Panc1 (cell line): ENCODE data around the gene PDE10A. TPM values are rescaled to one million over a fixed set of nuclear protein-coding genes. Genes with fewer than 3 reads are reported as not detected.

Experiments used
- ATAC-seq: fragments of 200-7000 bp; cut with Tn5 transposase; 2 replicates; pipeline ENCODE4 v1.9.1; 2020; ENCODE audit warnings: mild to moderate bottlenecking, moderate library complexity
- BruUV-seq: library from RNA; stranded (reverse); fragments of 400-500 nt; replicated peaks from 2 replicates; lab custom pipeline; 2021; lab: Mats Ljungman, UMichigan
- CTCF ChIA-PET: fragments of 300-600 bp; sonication (Branson Sonifier 250); formaldehyde crosslinking; loops from one replicate; lab custom pipeline; 2022; ENCODE audit warnings: antibody characterized with exemption; lab: Charles Lee
- POLR2A ChIA-PET: fragments of 300-600 bp; sonication (Branson Sonifier 250); formaldehyde crosslinking; loops from one replicate; lab custom pipeline; 2022; ENCODE audit warnings: antibody characterized with exemption; lab: Charles Lee
- DNase-seq: peaks from one replicate; pipeline ENCODE4 v3.0.0-alpha.2; 2010; ENCODE audit warnings: low read depth, low spot score
- H3K27ac ChIP-seq: 2 replicates; pipeline ENCODE4 v1.5.1; 2011; ENCODE audit warnings: mild to moderate bottlenecking, low read length, inconsistent platforms
- H3K27me3 ChIP-seq: fragments of 200-500 bp; sonication (Bioruptor generic); 2 replicates; pipeline ENCODE4 v1.6.0; 2014; ENCODE audit warnings: low read length, inconsistent platforms; ENCODE audit not compliant: control insufficient read depth, insufficient read depth
- H3K36me3 ChIP-seq: fragments of 200-500 bp; sonication (Bioruptor generic); 2 replicates; pipeline ENCODE4 v1.5.1; 2014; ENCODE audit warnings: inconsistent platforms, mild to moderate bottlenecking, low read length, moderate library complexity; ENCODE audit not compliant: control insufficient read depth, insufficient read depth
- H3K4me1 ChIP-seq: 2 replicates; pipeline ENCODE4 v1.5.1; 2011; ENCODE audit warnings: inconsistent platforms, mild to moderate bottlenecking, low read length, moderate library complexity; ENCODE audit not compliant: control insufficient read depth, insufficient read depth
- H3K4me3 ChIP-seq, 2 experiments: 2 replicates each; pipeline ENCODE4 v1.5.1; 2011 to 2012; ENCODE audit warnings: low read depth in 2 of 2, low read length in 2 of 2, mild to moderate bottlenecking in 2 of 2, inconsistent platforms in 1 of 2, moderate library complexity in 1 of 2
- H3K9me3 ChIP-seq: fragments of 200-500 bp; sonication (Bioruptor generic); 2 replicates; pipeline ENCODE4 v1.5.1; 2014; ENCODE audit warnings: low read depth, mild to moderate bottlenecking, inconsistent platforms, low read length, moderate library complexity; ENCODE audit not compliant: control insufficient read depth, insufficient read depth
- CTCF ChIP-seq: fragments of 450-650 bp; IDR thresholded peaks from 2 replicates; pipeline ENCODE4 v1.5.1; 2017; ENCODE audit warnings: mild to moderate bottlenecking
- POLR2AphosphoS5 ChIP-seq: IDR thresholded peaks from 2 replicates; pipeline ENCODE4 v1.6.1; 2012; ENCODE audit warnings: mild to moderate bottlenecking, low read depth, low read length, moderate library complexity
- REST ChIP-seq, 2 experiments: IDR thresholded peaks; 2 replicates each; pipeline ENCODE4 v1.6.1; 2011 to 2012; ENCODE audit warnings: low read depth in 2 of 2, control low read depth in 1 of 2, low read length in 1 of 2, mild to moderate bottlenecking in 1 of 2, moderate library complexity in 1 of 2; ENCODE audit not compliant: insufficient read depth in 1 of 2
- SIN3A ChIP-seq: IDR thresholded peaks from 2 replicates; pipeline ENCODE4 v1.6.1; 2012; ENCODE audit warnings: low read depth, mild to moderate bottlenecking, low read length, moderate library complexity, borderline replicate concordance; ENCODE audit not compliant: insufficient read depth
- TCF7L2 ChIP-seq: IDR thresholded peaks from 2 replicates; pipeline ENCODE4 v1.6.1; 2011; ENCODE audit warnings: mild to moderate bottlenecking, low read depth, low read length, inconsistent platforms
- in situ Hi-C: cut with HindIII; loops from 2 replicates; pipeline ENCODE4 v1.10.0; 2016; ENCODE audit warnings: low sequenced_read_pairs, low pct_unique_long_range_greater_than_20kb
- intact Hi-C: fragments of 100-400 bp; cut with micrococcal nuclease; formaldehyde crosslinking; loops from one replicate; pipeline ENCODE4 v1.10.0; 2022; ENCODE audit not compliant: unreplicated experiment
- total RNA-seq: library from RNA; stranded (reverse); gene quantifications from one replicate; pipeline ENCODE4 v1.2.1, GENCODE V29; 2021; ENCODE audit not compliant: unreplicated experiment

Gene PDE10A
- total RNA-seq, 1 experiment from 2014 or later = 27.8 TPM

- Histone ChIP-seq H3K4me1 (peaks cover 49% of the 10 kb centered on the region), H3K36me3 (no peaks in the 10 kb centered on the region), H3K4me3 (peak overlapping the region in 1 of 2 experiments; percentile 6; a peak in 1 of 4 replicates), H3K9me3 (no peaks in the 10 kb centered on the region), H3K27ac (peak overlapping the region; percentile 25; the same call in 1 of the 2 replicates), H3K27me3 (no peaks in the 10 kb centered on the region)
- in situ Hi-C loops (no loop called here), intact Hi-C loops (no loop called here)
- TF ChIP-seq POLR2AphosphoS5 = no peak
- TF ChIP-seq SIN3A = no peak
- TF ChIP-seq REST (IDR thresholded peaks at IDR 0.05; ENCODE audit: insufficient read depth in 1 of 2, low read depth in 2 of 2, low read length in 1 of 2) = no peak
- TF ChIP-seq TCF7L2 = 0 out of 2 replicates have a peak, but pooled peaks have one; percentile 29
- no peak for TF ChIP-seq CTCF
- ChIA-PET POLR2A (no interaction called here), CTCF (no interaction called here)
- no TSS peak for BruUV-seq
- no peak for DNase-seq
- ATAC-seq = peak; percentile 64; the same call in 1 of the 2 replicates
Measured at GRCh38 chr6:165630544-165630953, 32.5 kb downstream of the PDE10A start.

- H3K4me1 ChIP-seq = peaks cover 40% of the 10 kb centered on the region
- DNase-seq (no peak), ATAC-seq (no peak)
- intact Hi-C loops = no loop called here
- H3K27ac ChIP-seq = peak overlapping the region; percentile 21; the same call in 1 of the 2 replicates
- no TSS peak for BruUV-seq
- H3K27me3 ChIP-seq = no peaks in the 10 kb centered on the region
- CTCF ChIA-PET = interaction anchor here (0.5 kb wide), 1 partner anchor 141 kb away, joined by 8 read pairs; no protein-coding TSS in a partner anchor
- H3K9me3 ChIP-seq = no peaks in the 10 kb centered on the region
- POLR2A ChIA-PET = interaction anchor here (0.7 kb wide), 1 partner anchor 10 kb away, joined by 3 read pairs; no protein-coding TSS in a partner anchor
- no peaks in the 10 kb centered on the region for H3K36me3 ChIP-seq
- in situ Hi-C loops = no loop called here
- TF ChIP-seq POLR2AphosphoS5 = no peak
- no peak for TF ChIP-seq REST (IDR thresholded peaks at IDR 0.05; ENCODE audit: insufficient read depth in 1 of 2, low read depth in 2 of 2, low read length in 1 of 2)
- TF ChIP-seq SIN3A = no peak
- no peak for TF ChIP-seq CTCF
- TF ChIP-seq TCF7L2 = no peak
- no peak overlapping the region for H3K4me3 ChIP-seq
Measured at GRCh38 chr6:165628955-165629354, 34.1 kb downstream of the PDE10A start.
